Keratinocyte (primary cell): Measurements from ENCODE around the gene GPRC5A.

Experiments
- EZH2 ChIP-seq: IDR thresholded peaks from one replicate; pipeline ENCODE4 v1.6.1; 2012; ENCODE audit warnings: inconsistent platforms, mild to moderate bottlenecking, low read length, moderate library complexity
- TF ChIP-seq, protein P1 (sequence below), 3 experiments: IDR thresholded peaks in 1 of 3; conservative IDR thresholded peaks in 1 of 3; optimal IDR thresholded peaks in 1 of 3; 2 replicates in 2 of 3; 3 replicates in 1 of 3; pipeline versions ENCODE3 to v1.5.1; 2011; ENCODE audit warnings: low read length in 3 of 3, mild to moderate bottlenecking in 3 of 3, moderate library complexity in 2 of 3, control low read depth in 1 of 3, inconsistent platforms in 1 of 3; ENCODE audit not compliant: insufficient read depth in 2 of 3; ENCODE audit errors: extremely low read depth in 1 of 3

DNA sequence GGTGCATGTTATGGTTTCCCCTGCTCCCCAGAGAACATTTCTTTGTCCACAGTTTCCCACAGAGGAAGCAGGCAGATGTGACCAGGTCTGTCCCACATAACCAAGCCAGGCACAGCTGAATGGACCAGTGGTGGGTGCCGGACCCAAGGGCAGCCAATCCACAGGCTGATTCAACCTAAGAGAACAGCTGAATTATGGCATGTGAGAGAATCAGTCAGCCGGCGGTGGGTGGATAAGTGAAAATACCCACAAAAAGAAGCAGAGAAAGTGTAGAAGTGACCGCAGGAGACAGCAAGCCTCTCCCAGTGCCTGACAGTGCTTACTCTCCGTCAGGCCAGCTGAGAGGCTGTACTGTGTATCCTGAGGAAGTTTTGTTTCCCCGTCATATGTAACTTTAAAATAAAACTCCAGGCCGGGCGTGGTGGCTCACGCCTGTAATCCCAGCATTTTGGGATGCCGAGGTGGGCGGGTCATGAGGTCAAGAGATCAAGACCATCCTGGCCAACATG, 45.7 kb downstream of the GPRC5A start:
- no peak for TF ChIP-seq EZH2
- TF ChIP-seq, protein P1, sequence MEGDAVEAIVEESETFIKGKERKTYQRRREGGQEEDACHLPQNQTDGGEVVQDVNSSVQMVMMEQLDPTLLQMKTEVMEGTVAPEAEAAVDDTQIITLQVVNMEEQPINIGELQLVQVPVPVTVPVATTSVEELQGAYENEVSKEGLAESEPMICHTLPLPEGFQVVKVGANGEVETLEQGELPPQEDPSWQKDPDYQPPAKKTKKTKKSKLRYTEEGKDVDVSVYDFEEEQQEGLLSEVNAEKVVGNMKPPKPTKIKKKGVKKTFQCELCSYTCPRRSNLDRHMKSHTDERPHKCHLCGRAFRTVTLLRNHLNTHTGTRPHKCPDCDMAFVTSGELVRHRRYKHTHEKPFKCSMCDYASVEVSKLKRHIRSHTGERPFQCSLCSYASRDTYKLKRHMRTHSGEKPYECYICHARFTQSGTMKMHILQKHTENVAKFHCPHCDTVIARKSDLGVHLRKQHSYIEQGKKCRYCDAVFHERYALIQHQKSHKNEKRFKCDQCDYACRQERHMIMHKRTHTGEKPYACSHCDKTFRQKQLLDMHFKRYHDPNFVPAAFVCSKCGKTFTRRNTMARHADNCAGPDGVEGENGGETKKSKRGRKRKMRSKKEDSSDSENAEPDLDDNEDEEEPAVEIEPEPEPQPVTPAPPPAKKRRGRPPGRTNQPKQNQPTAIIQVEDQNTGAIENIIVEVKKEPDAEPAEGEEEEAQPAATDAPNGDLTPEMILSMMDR (optimal IDR thresholded peaks at IDR 0.05 in 1 of 3, IDR thresholded peaks at IDR 0.05 in 1 of 3, conservative IDR thresholded peaks at IDR 0.05 in 1 of 3; ENCODE audit: extremely low read depth in 1 of 3, insufficient read depth in 2 of 3, low read length in 3 of 3): no peak
